NB4 (cell line): ENCODE measurements around the gene ZNF358.

Experiments
- CTCF ChIP-seq: IDR thresholded peaks from one replicate; pipeline ENCODE4 v1.5.1; 2012; ENCODE audit warnings: low read depth, low read length
- MAX ChIP-seq: IDR thresholded peaks from 2 replicates; pipeline ENCODE4 v1.6.1; 2011; ENCODE audit warnings: low read depth, low read length
- POLR2A ChIP-seq: IDR thresholded peaks from 2 replicates; pipeline ENCODE4 v1.6.1; 2011; ENCODE audit warnings: mild to moderate bottlenecking; ENCODE audit not compliant: insufficient read length; ENCODE audit errors: extremely low read depth

GRCh38 chr19:7515110-7515644, 726 bp upstream of the ZNF358 start:
- no peak for TF ChIP-seq MAX
- no peak for TF ChIP-seq CTCF
- TF ChIP-seq POLR2A, result no peak
